ENCODE data around the gene SLC22A23.

Gene SLC22A23

DNA sequence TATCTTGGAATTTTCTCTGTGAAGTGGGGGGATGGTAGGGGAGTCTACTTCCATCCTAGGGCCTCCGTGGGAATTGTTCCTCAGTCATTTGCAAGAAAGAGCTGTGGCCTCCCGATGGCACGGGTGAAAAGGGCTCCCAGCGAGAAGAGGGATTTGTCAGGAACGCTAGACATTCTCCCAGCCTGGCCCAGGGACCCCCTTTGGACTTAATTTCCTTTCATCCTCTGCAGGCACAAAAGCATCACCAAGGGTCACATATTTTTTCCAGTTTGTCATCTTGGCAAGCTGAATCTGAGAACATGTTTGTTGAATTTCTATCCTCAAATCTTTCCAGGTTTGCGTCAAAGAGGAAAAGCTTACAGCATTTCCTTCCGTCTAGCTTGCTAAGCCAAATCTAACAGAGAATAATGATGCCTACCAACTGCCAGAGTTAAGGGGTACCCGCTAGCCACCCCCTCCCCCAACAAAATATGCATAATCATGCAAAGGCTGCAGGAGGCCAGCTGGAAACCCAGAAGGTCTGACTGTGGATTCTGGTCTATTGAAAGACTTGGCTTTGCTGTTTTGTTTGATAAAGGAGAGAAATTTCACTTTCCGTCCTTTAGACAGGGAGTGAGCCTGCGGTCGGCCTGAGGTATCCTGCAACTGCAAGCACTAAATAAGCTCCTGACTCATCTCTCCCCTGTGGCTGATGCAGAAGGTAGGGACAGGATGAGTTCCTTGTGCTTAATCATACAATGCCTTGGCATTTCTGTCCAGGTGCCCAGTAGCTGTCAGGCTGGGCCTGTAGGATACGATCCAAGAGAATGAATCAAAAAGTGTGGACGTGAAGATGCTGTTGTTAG is 175.0 kb downstream of the SLC22A23 start:
- TF ChIP-seq ZBTB7A (IDR thresholded peaks at IDR 0.05; ENCODE audit: low read depth) (no peak), TAF1 (IDR thresholded peaks at IDR 0.05; ENCODE audit: low read depth) (no peak), TEAD4 (IDR thresholded peaks at IDR 0.05) (no peak), NFIC (IDR thresholded peaks at IDR 0.05) (no peak), EP300 (IDR thresholded peaks at IDR 0.05; ENCODE audit: borderline replicate concordance) (no peak), FOXM1 (IDR thresholded peaks at IDR 0.05; ENCODE audit: borderline replicate concordance, low read depth) (no peak), YY1 (IDR thresholded peaks at IDR 0.05; ENCODE audit: low read depth) (no peak), USF1 (IDR thresholded peaks at IDR 0.05) (no peak), CEBPB (IDR thresholded peaks at IDR 0.05) (no peak), TCF12 (IDR thresholded peaks at IDR 0.05; ENCODE audit: low read depth) (no peak), RAD21 (IDR thresholded peaks at IDR 0.05; ENCODE audit: low read depth) (no peak), EGR1 (IDR thresholded peaks at IDR 0.05) (no peak), CREB1 (IDR thresholded peaks at IDR 0.05; ENCODE audit: low read depth) (no peak)
- TF ChIP-seq, protein P1, sequence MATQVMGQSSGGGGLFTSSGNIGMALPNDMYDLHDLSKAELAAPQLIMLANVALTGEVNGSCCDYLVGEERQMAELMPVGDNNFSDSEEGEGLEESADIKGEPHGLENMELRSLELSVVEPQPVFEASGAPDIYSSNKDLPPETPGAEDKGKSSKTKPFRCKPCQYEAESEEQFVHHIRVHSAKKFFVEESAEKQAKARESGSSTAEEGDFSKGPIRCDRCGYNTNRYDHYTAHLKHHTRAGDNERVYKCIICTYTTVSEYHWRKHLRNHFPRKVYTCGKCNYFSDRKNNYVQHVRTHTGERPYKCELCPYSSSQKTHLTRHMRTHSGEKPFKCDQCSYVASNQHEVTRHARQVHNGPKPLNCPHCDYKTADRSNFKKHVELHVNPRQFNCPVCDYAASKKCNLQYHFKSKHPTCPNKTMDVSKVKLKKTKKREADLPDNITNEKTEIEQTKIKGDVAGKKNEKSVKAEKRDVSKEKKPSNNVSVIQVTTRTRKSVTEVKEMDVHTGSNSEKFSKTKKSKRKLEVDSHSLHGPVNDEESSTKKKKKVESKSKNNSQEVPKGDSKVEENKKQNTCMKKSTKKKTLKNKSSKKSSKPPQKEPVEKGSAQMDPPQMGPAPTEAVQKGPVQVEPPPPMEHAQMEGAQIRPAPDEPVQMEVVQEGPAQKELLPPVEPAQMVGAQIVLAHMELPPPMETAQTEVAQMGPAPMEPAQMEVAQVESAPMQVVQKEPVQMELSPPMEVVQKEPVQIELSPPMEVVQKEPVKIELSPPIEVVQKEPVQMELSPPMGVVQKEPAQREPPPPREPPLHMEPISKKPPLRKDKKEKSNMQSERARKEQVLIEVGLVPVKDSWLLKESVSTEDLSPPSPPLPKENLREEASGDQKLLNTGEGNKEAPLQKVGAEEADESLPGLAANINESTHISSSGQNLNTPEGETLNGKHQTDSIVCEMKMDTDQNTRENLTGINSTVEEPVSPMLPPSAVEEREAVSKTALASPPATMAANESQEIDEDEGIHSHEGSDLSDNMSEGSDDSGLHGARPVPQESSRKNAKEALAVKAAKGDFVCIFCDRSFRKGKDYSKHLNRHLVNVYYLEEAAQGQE (IDR thresholded peaks at IDR 0.05; ENCODE audit: low read depth) = no peak
- TF ChIP-seq, protein P2, sequence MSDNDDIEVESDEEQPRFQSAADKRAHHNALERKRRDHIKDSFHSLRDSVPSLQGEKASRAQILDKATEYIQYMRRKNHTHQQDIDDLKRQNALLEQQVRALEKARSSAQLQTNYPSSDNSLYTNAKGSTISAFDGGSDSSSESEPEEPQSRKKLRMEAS (IDR thresholded peaks at IDR 0.05) = no peak

DNA sequence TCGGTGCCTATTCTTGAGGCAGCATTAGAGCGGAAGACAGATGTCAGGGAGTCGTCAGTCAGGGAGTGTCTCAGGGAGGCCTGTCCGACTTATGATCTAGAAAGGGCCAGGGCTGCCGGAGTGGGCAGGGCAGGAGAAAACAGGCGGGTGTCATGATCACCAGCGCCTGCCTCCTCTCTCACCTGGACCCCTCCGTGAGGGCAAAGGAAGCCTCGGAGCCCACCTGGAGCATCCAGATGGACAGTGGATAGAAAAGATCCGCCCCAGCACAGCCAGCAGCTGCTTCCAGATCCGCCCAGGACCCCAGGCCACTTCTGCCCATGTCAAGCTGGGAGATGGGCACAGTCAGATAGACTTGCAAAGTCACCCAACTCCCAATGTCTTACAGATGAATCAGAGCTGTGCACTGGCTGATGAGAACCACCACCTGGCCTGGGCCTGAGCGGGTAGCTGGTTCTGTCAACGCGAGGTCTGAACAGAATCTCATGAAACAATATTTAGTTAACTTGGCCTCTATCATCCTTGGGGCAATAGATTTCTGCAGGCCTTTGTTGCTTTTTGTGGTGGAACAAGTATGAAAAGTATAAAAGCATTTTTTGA is 175.9 kb downstream of the SLC22A23 start:
- TF ChIP-seq EGR1 (IDR thresholded peaks at IDR 0.05) (no peak), TCF12 (IDR thresholded peaks at IDR 0.05; ENCODE audit: low read depth) (no peak), ZBTB7A (IDR thresholded peaks at IDR 0.05; ENCODE audit: low read depth) (no peak), YY1 (IDR thresholded peaks at IDR 0.05; ENCODE audit: low read depth) (no peak), CEBPB (IDR thresholded peaks at IDR 0.05) (no peak), NFIC (IDR thresholded peaks at IDR 0.05) (no peak), RAD21 (IDR thresholded peaks at IDR 0.05; ENCODE audit: low read depth) (no peak), FOXM1 (IDR thresholded peaks at IDR 0.05; ENCODE audit: borderline replicate concordance, low read depth) (no peak), EP300 (IDR thresholded peaks at IDR 0.05; ENCODE audit: borderline replicate concordance) (no peak), TAF1 (IDR thresholded peaks at IDR 0.05; ENCODE audit: low read depth) (no peak)
- TF ChIP-seq, protein P2 (IDR thresholded peaks at IDR 0.05) = no peak

- no peak for TF ChIP-seq TEAD4 (IDR thresholded peaks at IDR 0.05)
- no peak for TF ChIP-seq TAF1 (IDR thresholded peaks at IDR 0.05; ENCODE audit: low read depth)
- TF ChIP-seq EP300 (IDR thresholded peaks at IDR 0.05; ENCODE audit: borderline replicate concordance) = no peak
- TF ChIP-seq, protein P2 (IDR thresholded peaks at IDR 0.05) = no peak
- TF ChIP-seq YY1 (IDR thresholded peaks at IDR 0.05; ENCODE audit: low read depth) = no peak
- no peak for TF ChIP-seq CREB1 (IDR thresholded peaks at IDR 0.05; ENCODE audit: low read depth)
- no peak for TF ChIP-seq ZBTB7A (IDR thresholded peaks at IDR 0.05; ENCODE audit: low read depth)
- TF ChIP-seq, protein P1 (IDR thresholded peaks at IDR 0.05; ENCODE audit: low read depth) = no peak
- TF ChIP-seq NFIC (IDR thresholded peaks at IDR 0.05) = no peak
- TF ChIP-seq EGR1 (IDR thresholded peaks at IDR 0.05) = no peak
- no peak for TF ChIP-seq USF1 (IDR thresholded peaks at IDR 0.05)
- TF ChIP-seq CEBPB (IDR thresholded peaks at IDR 0.05) = no peak
- TF ChIP-seq RAD21 (IDR thresholded peaks at IDR 0.05; ENCODE audit: low read depth) = no peak
- TF ChIP-seq FOXM1 (IDR thresholded peaks at IDR 0.05; ENCODE audit: borderline replicate concordance, low read depth) = no peak
- TF ChIP-seq TCF12 (IDR thresholded peaks at IDR 0.05; ENCODE audit: low read depth) = no peak
Observed at GRCh38 chr6:3280091-3280490, 176.8 kb downstream of the SLC22A23 start.

DNA sequence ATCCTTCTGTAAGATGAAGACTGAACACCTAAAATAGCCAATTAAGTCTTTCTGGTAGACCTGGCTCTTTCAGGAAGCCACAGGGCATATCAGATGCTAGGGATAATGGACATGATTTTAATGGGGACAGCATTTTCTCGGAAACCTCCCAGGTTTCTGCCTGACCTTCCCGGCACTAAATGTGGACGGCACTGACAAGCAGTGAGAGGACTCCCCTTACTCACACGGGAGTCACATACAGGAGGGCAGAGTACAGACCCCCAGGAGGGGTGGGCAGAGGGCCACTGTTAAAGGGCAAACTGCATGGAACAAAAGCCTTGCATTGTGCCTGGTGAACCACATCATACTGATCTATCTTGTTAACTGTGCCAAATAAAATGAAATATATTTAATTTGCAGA is 178.2 kb downstream of the SLC22A23 start:
- no peak for TF ChIP-seq CREB1 (IDR thresholded peaks at IDR 0.05; ENCODE audit: low read depth)
- no peak for TF ChIP-seq NFIC (IDR thresholded peaks at IDR 0.05)
- TF ChIP-seq EP300 (IDR thresholded peaks at IDR 0.05; ENCODE audit: borderline replicate concordance) = no peak

GRCh38 chr6:3277851-3278416 is 178.9 kb downstream of the SLC22A23 start:
- TF ChIP-seq CEBPB (IDR thresholded peaks at IDR 0.05) = no peak
- TF ChIP-seq RAD21 (IDR thresholded peaks at IDR 0.05; ENCODE audit: low read depth) = no peak
- no peak for TF ChIP-seq NFIC (IDR thresholded peaks at IDR 0.05)
- no peak for TF ChIP-seq EP300 (IDR thresholded peaks at IDR 0.05; ENCODE audit: borderline replicate concordance)
- TF ChIP-seq, protein P2 (IDR thresholded peaks at IDR 0.05) = no peak
- TF ChIP-seq ZBTB7A (IDR thresholded peaks at IDR 0.05; ENCODE audit: low read depth) = no peak
- TF ChIP-seq EGR1 (IDR thresholded peaks at IDR 0.05) = no peak
